Upper lobe of right lung (tissue), 1 donor: ENCODE measurements around the gene COPZ2. TPM values are rescaled to one million over a fixed set of nuclear protein-coding genes. Genes with fewer than 3 reads are reported as not detected.

Source experiments
- ATAC-seq: fragments of 200-7000 bp; cut with Tn5 transposase; one replicate; pipeline ENCODE4 v1.9.1; 2020; ENCODE audit warnings: mild to moderate bottlenecking, moderate library complexity
- DNase-seq: peaks from one replicate; pipeline ENCODE4 v3.0.0-alpha.2; 2020
- H3K27ac ChIP-seq: fragments of 200-600 bp; one replicate; pipeline ENCODE4 v1.8.0; 2022
- H3K27me3 ChIP-seq: fragments of 200-600 bp; one replicate; pipeline ENCODE4 v1.8.0; 2022; ENCODE audit warnings: mild to moderate bottlenecking
- H3K36me3 ChIP-seq: fragments of 200-600 bp; one replicate; pipeline ENCODE4 v1.8.0; 2022
- H3K4me1 ChIP-seq: fragments of 200-600 bp; one replicate; pipeline ENCODE4 v1.8.0; 2022
- H3K4me3 ChIP-seq: fragments of 200-600 bp; one replicate; pipeline ENCODE4 v1.8.0; 2022; ENCODE audit warnings: mild to moderate bottlenecking
- H3K9me3 ChIP-seq: fragments of 200-600 bp; one replicate; pipeline ENCODE4 v1.8.0; 2022
- CTCF ChIP-seq: fragments of 200-600 bp; IDR thresholded peaks from one replicate; pipeline ENCODE4 v1.8.0; 2022; ENCODE audit warnings: antibody characterized with exemption
- intact Hi-C: fragments of 100-400 bp; cut with DNase I; formaldehyde crosslinking; loops from one replicate; pipeline ENCODE4 v1.11.0; 2022
- total RNA-seq: library from RNA; stranded (reverse); fragmentation: NEBNext Ultra II Directional; extraction: Animal tissue kit (Norgen Biotek cat#: 25700); gene quantifications from one replicate; pipeline ENCODE4 v1.2.1, GENCODE V29; 2021
- donor health status: DM: no; HTN: yes; CAD: no; lungs with severe emphysema.

Gene COPZ2
- total RNA-seq, 1 donor from 2014 or later, result 24.5 TPM

DNA sequence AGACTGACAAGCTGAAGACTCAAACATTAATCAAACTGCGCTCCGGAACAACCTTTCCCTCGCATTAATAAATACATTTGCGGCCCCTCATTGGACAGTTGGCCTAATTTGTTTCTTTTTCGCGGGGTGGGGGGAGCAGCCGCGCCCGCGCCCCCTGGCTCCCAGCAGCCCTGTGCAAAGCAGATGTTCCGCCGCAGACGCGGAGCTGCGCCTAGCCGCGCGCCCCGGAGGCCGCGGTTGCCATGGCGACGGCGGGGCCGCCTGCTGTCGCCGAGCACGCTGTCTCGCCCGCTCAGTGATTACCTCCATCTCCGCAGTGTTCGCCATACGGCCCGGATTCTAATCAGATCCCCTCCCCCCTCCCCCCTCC is 25.5 kb downstream of the COPZ2 start:
- intact Hi-C loops, result no loop called here
- no peak overlapping the region for H3K27ac ChIP-seq
- H3K9me3 ChIP-seq, result no peaks in the 10 kb centered on the region
- H3K36me3 ChIP-seq, result no peaks in the 10 kb centered on the region
- no peak for TF ChIP-seq CTCF
- H3K27me3 ChIP-seq, result peaks cover 38% of the 10 kb centered on the region
- peak; percentile 73 for DNase-seq
- peaks cover 13% of the 10 kb centered on the region for H3K4me1 ChIP-seq
- H3K4me3 ChIP-seq, result peak overlapping the region; percentile 28
- peak; percentile 64 for ATAC-seq

DNA sequence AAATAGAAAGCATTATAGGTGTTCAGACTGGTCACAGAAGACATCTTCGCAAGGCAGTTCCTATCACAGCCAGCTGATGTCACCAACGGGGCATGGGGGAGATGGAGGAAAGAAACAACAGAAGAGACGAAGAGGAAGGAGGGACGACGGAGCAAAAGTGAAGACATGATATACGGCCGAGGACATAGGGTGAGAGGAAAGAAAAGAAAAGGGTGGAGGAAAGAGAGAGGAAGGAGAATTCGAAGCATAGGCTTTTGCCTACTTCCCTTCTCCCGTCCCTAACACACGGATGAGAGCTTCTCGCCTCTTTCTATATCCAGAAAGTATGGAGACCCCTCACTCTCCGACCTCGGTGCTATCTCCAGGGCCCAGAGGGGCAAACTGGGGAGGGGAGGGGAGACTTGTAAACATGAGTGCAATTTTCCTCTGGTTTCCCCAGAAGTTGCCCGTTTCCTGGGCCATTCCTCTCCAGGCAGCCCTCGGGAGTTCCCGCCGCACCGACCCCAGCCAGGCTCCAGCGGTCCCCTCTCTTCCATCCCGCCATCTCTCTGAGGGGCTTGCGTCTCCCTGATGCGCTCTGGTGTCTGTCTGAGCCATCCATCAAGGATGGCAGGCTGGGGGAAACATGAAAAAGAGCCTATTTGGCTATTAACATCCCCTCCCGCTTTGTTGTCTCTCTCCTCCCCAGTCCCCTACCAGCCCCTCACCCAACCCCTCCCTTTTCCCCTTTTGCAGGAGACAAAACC is 26.0 kb downstream of the COPZ2 start:
- intact Hi-C loops, result no loop called here
- peak; percentile 66 for ATAC-seq
- peak overlapping the region; percentile 28 for H3K4me3 ChIP-seq

GRCh38 chr17:48010193-48010592 is 27.4 kb downstream of the COPZ2 start:
- peaks cover 35% of the 10 kb centered on the region for H3K27me3 ChIP-seq
- H3K4me3 ChIP-seq, result no peak overlapping the region
- intact Hi-C loops, result no loop called here
- H3K9me3 ChIP-seq, result no peaks in the 10 kb centered on the region
- no peak overlapping the region for H3K27ac ChIP-seq
- DNase-seq (no peak), ATAC-seq (no peak)
- peaks cover 13% of the 10 kb centered on the region for H3K4me1 ChIP-seq
- H3K36me3 ChIP-seq, result no peaks in the 10 kb centered on the region
- no peak for TF ChIP-seq CTCF

More for the DNA sequence above, 26.0 kb downstream of the COPZ2 start:
- TF ChIP-seq CTCF, result peak; percentile 47
- Histone ChIP-seq H3K9me3 (no peaks in the 10 kb centered on the region), H3K27me3 (peaks cover 38% of the 10 kb centered on the region), H3K36me3 (no peaks in the 10 kb centered on the region), H3K27ac (no peak overlapping the region), H3K4me1 (peaks cover 13% of the 10 kb centered on the region)
- DNase-seq, result no peak

GRCh38 chr17:48006936-48007709 is 30.5 kb downstream of the COPZ2 start:
- Histone ChIP-seq H3K27ac (no peak overlapping the region), H3K27me3 (peaks cover 25% of the 10 kb centered on the region), H3K9me3 (no peaks in the 10 kb centered on the region), H3K36me3 (no peaks in the 10 kb centered on the region), H3K4me3 (no peak overlapping the region), H3K4me1 (peaks cover 21% of the 10 kb centered on the region)
- DNase-seq (no peak), ATAC-seq (no peak)
- intact Hi-C loops, result no loop called here
- TF ChIP-seq CTCF, result no peak

- Histone ChIP-seq H3K9me3 (no peaks in the 10 kb centered on the region), H3K4me1 (peaks cover 16% of the 10 kb centered on the region), H3K36me3 (no peaks in the 10 kb centered on the region), H3K27ac (no peak overlapping the region), H3K27me3 (peaks cover 9% of the 10 kb centered on the region), H3K4me3 (no peak overlapping the region)
- TF ChIP-seq CTCF, result no peak
- intact Hi-C loops, result no loop called here
- no peak for DNase-seq
- ATAC-seq, result no peak
Observed at GRCh38 chr17:48004983-48005382, 32.6 kb downstream of the COPZ2 start.
